HPDE6-E6E7 (cell line): ENCODE results near the gene S1PR2.
"Not testable (repeated sequence)": the region's sequence is repeated elsewhere in the genome, so short reads cannot be mapped to it uniquely, and the experiment has no call there.

Source experiments
- DNase-seq: peaks from one replicate; pipeline ENCODE4 v3.0.0; 2011; ENCODE audit warnings: missing footprints; ENCODE audit errors: extremely low spot score

The S1PR2 gene

GRCh38 chr19:10190026-10190425 lies 41.1 kb downstream of the S1PR2 start:
- DNase-seq = no peak

GRCh38 chr19:10189616-10190015 lies 41.5 kb downstream of the S1PR2 start:
- no peak for DNase-seq

GRCh38 chr19:10187315-10187714 lies 43.8 kb downstream of the S1PR2 start:
- no peak for DNase-seq

GRCh38 chr19:10184636-10185035 lies 46.5 kb downstream of the S1PR2 start:
- DNase-seq = no peak

- DNase-seq = no peak
These were observed 47.2 kb downstream of the S1PR2 start for GRCh38 chr19:10183926-10184325.

- DNase-seq = no peak
These were observed 48.3 kb downstream of the S1PR2 start for GRCh38 chr19:10182847-10183246.

GRCh38 chr19:10182076-10182475 lies 49.1 kb downstream of the S1PR2 start:
- no peak for DNase-seq

GRCh38 chr19:10180459-10180858 lies 50.7 kb downstream of the S1PR2 start:
- no peak for DNase-seq

- DNase-seq = not testable (repeated sequence)
These were observed 51.1 kb downstream of the S1PR2 start for GRCh38 chr19:10180024-10180423.

- no peak for DNase-seq
These were observed 57.6 kb downstream of the S1PR2 start for GRCh38 chr19:10173527-10173926.
